Anterior cingulate cortex (tissue), 58 donors: ENCODE data around the gene PRKCB.
"Not testable (repeated sequence)": the region's sequence is repeated elsewhere in the genome, so short reads cannot be mapped to it uniquely, and the experiment has no call there.

Experiments used
- DNase-seq, 58 donors: peaks; one replicate each; lab custom pipeline; 2025; lab: John Stamatoyannopoulos, UW

Gene PRKCB

GRCh38 chr16:23931199-23931598 lies 95.4 kb downstream of the PRKCB start:
- peak in 1 of 58 donors; percentile 13 for DNase-seq

GRCh38 chr16:23933650-23934049 lies 97.9 kb downstream of the PRKCB start:
- DNase-seq: not testable (repeated sequence)

DNA sequence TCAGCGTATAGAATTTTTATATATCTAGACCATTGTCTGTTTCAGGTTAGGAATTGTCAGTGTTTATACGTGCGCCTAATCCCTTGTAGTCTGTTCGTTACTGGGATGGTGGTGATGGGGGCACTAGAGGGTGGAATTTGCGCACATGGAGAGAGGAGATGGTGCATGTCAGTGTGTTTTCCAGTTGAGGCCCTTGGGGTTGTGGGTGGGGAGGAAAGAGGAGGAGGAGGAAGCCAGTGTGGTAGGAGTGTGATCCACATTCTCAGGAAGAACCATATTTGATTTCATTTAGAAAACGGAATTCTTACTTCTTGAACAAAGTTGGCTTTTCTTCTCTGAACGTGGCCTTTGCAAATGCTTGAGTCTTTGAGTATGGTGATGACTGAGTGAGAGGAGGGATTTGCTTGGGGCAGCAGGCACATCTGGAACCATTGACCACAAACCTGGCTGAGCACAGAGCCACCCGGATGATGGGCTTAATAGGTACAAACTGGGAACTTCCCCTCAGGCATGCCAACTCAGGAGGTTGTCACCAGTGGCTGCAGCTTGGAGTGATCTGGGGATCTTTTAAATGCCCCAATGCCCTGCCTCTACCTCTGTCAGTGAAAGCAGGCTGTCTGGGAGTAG lies 98.9 kb downstream of the PRKCB start:
- DNase-seq: no peak

DNA sequence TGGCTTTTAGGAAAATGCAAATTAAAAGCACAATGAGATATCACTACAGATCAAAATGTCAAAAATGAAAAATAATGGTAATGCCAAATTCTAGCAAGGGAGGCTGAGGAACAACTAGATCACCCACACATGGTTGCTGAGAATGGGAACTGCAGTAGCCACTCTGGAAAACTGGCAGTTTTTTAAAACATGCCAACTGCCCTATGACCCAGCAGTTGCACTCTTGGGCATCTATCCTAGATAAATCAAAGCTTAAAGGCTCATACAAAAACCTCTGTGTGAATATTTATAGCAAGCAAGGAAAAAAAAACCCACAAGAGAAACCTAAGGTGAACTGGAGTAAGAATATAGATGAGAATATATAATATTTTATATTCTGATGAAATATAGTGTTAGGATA lies 104.3 kb downstream of the PRKCB start:
- DNase-seq: no peak

DNA sequence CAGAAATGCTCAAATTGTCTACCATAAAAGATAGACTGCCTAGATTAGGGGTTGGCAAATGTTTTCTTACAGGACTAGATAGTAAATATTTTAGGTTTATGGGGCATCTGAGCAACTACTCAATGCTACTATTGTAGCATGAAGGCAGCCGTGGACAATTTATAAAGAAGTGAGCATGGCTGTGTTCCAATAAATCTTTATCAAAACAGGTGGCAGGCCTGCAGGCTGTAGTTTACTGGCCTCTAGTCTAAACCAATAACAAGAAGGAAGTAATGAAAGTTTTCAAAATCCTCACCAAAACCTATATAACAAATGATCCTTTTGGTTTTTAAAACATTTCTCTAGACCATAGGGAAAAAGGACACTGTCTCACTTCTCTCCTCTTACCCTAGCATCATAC lies 105.2 kb downstream of the PRKCB start:
- no peak for DNase-seq

DNA sequence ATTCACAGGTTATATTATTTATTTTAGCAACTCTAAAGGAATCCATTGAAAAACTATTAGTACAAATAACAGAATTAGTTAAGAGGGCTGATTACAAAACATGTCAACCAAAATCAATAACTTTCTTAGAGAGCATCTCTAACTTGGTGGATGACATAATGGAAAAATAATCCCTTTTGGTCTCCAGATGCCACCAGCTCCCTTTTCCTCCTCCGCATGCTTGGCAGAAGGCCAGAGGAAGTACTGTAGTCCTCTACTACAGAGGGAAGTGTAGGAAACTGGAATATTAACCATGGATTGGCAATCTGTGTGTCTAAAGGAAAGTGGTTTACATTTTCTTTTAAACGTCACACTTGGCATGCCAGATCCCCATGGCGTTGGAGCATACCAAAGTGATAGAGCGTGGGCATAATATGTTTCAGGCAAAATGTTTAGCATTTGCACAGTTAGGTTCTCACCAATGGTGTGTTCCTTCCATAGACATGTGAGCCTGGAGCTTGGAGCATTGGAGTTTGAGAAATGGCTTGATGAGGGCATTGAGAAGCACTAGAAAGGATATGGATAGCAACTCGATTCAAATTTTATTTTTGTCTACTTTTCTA lies 106.3 kb downstream of the PRKCB start:
- peak in 13 of 58 donors; percentile 3 to 50 (median 20) for DNase-seq

DNA sequence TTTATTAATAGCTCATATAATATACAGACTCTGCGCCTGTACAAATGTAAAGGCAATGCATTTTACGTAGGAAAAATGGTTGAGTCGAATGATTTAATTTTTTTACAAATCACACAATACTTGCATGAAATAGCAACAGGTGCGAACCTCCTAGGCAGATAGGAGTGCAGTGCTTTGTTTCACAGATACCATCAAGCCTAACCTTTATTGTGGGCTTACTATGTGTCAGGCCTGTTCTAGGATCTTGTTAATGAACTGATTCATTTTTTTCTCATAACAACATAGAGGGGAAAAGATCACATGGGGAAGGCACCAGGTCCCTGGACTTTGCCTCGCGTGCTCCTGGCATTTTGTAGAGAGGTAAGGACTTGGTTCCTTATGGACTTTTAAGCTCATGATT lies 107.8 kb downstream of the PRKCB start:
- no peak for DNase-seq

DNA sequence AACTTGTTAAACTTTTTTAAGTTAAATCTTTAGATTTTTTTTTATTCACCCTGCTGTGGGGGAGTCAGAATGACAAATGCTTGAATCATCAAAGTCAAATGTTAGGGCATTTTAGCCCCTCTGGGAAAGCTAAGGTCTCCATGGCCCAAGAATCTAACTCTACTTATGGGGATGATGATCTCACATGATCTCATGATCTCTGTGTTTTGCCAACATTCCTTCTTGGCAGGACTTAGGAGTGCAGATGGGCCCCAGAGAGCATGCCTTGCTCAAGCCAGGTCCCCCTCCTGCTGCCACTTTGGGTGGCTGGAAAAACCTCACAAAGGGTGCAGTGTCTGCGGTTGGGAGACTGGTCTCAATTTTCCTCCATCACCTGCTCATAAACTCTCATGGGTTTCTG lies 108.6 kb downstream of the PRKCB start:
- no peak for DNase-seq

GRCh38 chr16:23945243-23945642 lies 109.5 kb downstream of the PRKCB start:
- DNase-seq: no peak

DNA sequence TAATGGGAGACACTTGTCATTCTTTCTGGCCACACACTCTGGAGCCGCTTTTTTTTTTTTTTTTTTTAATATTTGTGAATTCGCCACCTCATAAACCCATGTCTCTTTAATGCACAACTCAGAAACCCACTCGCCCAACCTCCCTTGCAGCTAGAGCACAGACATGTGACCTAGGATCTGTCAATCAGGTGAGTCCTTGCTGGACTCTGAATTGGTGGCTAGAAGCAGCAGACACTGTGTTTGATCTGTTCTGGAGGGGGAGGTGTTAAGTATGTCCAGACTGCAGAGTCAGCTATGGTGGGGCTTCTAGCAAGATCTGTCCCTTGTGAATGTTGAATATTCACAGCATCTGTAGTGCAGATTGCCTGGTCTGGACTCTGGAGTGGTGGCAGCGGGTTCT lies 112.1 kb downstream of the PRKCB start:
- DNase-seq: no peak

- DNase-seq: no peak
Observed at GRCh38 chr16:23948949-23949411, 113.2 kb downstream of the PRKCB start.

DNA sequence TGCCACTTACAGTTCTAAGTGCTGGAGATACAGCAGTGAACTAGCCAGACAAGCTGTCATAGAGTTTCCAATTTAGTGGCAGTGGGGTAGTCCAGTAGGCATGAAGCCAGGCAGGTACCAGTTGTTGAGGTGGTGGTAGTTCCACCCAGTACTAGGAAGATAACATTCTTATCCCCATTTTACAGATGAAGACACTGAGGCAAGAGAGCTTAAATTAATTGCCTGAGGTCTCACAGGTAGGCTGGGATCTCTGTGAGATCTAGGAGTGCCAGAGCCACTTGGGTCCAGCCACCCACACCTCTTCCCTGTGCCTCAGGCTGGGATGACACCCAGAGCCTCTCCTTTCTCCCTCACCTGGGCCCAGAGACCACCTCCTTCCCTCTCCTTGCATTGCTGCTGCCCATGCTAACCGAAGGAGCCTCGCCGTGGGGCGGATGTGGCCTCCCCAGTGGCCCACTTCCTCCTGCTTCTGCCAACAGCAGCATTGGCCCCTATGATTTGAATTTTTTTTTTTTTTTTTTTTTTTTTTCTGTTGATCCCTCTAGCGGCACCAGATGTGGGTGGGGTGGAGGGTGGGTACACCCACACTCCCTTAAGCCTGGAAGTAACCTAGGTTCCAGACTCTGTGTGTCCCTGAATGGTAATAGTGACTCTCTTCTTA lies 114.0 kb downstream of the PRKCB start:
- DNase-seq: peak in 1 of 58 donors; percentile 18

GRCh38 chr16:23950291-23950894 lies 114.6 kb downstream of the PRKCB start:
- no peak for DNase-seq

DNA sequence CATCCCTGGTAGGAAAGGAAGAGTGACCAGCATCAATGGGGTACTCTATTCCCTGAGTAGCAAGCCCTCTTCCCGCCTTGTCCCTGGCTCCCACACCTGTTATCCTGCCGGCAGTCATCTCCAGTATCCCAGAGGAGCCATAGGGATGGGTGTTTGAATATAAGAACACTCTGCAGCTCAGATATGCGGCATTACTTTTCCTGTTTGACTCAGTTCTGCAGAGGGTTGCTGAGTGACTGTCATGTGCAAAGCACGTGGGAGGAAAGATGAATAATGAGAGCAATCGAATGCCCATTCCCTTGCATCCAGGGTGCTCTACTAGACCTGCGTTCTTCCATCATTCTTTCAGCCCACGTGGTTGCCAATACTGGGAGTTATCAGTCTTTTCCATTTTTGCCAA lies 115.1 kb downstream of the PRKCB start:
- DNase-seq: peak in 8 of 58 donors; percentile 6 to 37 (median 22)

DNA sequence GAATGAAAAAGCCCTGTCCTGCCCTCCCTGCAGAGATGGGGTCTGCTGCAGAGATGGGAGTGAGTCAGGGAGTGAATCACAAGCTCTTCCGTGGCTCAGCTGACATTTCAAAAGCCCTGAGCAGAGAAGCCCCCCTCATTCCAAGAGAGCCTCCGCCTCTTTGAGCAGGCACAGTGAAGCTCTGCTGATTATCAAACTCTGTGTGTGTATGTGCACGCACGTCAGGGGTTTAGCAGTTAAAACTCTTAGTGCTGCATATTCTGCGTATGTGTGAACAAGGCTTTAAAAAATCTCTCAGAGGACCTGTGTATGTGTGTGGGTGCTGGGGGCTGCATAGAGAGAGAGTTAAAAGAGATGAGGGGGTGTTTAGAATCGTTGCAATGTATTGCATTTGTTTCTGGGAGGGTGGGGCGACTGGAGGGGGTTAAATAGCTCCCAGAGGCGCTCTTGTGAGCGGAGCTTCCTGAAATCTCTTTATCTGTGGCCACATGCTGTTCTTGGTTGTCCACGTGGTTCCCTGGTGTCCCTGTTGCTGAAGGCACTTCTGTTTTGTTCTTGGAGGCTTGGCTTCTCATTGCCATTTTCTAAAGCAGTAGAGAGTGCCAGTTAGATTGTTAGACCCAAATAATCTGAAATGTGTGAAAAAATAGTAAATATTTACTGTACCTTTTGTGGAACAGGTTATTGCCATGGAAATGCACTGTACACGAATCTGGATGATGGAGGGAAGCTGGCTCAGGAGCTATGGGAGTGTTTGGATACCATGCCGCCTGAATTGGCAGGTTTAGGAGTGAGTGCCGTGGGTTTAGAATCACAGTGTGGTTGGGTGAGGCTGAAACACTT lies 116.6 kb downstream of the PRKCB start:
- DNase-seq: peak in 49 of 58 donors; percentile 9 to 80 (median 33)

GRCh38 chr16:23952971-23953300 lies 117.2 kb downstream of the PRKCB start:
- DNase-seq: no peak

- DNase-seq: no peak
Observed at GRCh38 chr16:23953476-23953875, 117.7 kb downstream of the PRKCB start.

DNA sequence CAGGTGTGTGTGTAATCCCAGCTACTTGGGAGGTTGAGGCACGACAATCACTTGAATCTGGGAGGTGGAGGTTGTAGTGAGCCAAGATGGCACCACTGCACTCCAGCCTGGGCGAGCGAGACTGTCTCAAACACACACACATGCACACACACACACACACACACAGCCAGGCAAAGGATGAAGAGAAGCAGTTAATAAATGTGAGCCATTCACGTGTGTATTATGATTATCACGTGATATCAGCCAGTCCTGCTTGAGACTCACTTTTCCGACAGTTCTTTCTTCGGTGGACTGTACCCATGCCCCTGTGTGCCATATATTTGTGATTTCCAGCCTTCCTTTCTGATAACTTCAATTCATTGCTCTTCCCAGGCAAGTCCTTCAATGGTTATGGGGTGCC lies 119.3 kb downstream of the PRKCB start:
- DNase-seq: no peak

GRCh38 chr16:23957287-23957686 lies 121.5 kb downstream of the PRKCB start:
- DNase-seq: no peak

GRCh38 chr16:23959072-23959751 lies 123.4 kb downstream of the PRKCB start:
- no peak for DNase-seq
